HT-29 (cell line): ENCODE data around the gene TBX19. TPM values are rescaled to one million over a fixed set of nuclear protein-coding genes. Genes with fewer than 3 reads are reported as not detected.

Experiments
- DNase-seq: peaks from one replicate; pipeline ENCODE4 v3.0.0-alpha.2; 2015; ENCODE audit warnings: low spot score
- total RNA-seq: library from RNA; depleted of rRNA; stranded (reverse); fragments of >200 nt; shearing (Covaris generic); gene quantifications from 2 replicates; pipeline ENCODE4 v1.2.3, GENCODE V29; 2014

The TBX19 gene
- total RNA-seq, 1 experiment from 2014 or later = 1.4 TPM

DNA sequence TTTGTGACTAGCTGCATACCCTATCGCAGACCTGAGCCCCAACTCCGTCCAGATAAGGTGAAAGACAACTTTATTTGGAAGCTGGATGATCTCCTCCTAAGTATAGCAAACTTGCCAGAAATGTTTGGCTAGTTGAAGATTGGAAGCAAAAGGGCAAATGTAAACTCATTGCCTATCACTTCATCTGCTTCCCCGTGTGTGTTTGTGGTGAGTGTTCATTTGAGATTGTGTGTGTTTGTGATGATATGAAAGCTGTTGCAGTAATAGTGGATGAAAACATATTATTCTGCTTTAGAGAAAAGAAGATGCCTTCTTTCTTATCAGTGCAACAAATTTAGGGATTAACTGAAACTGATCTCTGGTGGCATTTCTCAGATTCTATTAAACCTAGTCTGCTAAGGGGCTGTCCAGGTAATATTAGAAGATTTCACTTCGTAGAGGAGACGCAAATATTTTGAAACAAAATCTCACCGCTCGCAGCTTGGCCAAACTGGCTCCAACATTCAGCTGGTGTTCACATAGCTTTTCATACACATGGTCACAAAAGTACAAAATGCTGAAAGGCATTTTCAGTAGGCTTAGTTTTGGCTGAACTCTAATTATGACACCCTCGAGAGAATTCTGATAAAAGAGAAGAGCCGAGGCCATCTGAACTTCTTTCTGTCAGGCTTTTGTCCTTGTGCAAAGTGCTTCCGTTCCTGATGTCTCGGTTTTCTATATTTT lies 1.1 kb downstream of the TBX19 start:
- no peak for DNase-seq

DNA sequence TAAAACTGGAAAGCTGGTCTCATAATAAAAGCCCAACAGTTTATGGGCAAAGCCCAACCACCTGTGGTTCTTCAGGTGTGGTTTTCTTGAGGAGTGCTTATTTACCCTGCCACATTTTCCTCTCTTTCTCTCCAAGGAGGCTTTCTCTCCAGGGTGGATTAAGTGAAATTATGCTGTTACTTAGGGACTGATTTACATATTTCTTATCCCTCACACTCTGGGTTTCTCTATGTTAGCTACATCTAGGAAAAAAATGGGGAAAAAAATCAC lies 4.8 kb downstream of the TBX19 start:
- peak; percentile 56 for DNase-seq

DNA sequence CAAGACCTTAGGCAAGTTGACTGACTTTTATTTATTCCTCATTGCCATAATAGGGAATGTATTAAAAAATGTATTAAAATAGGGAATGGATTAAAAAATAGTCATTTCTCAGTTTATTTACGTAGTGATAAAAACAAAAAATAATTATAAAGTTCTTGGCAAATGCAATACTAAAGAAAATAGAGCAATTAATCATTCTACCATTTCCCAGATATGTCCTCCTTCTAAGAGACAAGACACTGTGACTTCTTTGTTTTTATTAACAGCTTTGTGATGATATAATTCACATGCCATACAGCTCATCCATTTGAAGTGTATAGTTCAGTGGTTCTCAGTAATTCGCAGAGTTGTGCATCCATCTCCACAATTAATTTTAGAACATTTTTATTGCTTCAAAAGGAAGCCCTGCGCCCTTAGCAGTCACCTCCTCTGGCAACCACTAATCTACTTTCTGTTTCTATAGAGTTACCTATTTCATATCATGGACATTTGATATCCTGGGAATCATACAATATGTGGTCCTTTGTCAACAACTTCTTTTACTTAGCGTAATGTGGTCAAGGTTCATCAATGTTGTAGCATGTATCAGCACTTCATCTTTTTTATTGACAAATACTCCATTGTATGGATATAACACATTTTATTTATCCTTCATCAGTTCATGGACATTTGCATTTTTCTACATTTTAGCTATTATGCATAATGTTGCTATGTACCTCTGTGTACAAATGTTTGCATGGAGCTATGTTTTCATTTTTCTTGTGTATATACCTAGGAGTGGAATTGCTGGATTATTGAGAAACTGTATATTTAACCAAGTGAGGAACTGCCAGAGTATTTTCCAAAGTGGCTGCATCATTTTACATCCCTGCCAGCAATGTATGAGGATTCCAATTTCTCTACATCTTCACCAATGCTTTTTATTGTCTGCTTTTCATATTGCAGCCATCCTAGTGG lies 5.6 kb downstream of the TBX19 start:
- no peak for DNase-seq

DNA sequence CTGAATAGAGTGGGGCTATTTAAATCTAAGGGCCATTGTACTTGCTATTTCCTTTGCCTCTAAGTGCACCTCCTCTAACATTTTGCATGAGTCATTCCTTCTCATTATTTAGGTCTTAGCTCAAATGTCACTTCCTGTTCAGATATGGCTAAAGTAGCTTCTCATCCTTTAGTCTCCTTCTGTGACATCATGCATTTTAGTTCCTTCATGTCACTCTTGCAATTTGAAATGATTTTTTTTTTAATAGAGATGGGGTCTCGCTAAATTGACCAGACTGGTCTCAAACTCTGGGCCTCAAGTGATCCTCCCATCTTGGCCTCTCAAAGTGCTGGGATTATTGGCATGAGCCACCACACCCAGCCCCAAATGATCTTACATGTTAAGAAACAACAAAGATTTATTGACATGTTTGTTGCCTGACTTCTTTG lies 6.6 kb downstream of the TBX19 start:
- peak; percentile 10 for DNase-seq

DNA sequence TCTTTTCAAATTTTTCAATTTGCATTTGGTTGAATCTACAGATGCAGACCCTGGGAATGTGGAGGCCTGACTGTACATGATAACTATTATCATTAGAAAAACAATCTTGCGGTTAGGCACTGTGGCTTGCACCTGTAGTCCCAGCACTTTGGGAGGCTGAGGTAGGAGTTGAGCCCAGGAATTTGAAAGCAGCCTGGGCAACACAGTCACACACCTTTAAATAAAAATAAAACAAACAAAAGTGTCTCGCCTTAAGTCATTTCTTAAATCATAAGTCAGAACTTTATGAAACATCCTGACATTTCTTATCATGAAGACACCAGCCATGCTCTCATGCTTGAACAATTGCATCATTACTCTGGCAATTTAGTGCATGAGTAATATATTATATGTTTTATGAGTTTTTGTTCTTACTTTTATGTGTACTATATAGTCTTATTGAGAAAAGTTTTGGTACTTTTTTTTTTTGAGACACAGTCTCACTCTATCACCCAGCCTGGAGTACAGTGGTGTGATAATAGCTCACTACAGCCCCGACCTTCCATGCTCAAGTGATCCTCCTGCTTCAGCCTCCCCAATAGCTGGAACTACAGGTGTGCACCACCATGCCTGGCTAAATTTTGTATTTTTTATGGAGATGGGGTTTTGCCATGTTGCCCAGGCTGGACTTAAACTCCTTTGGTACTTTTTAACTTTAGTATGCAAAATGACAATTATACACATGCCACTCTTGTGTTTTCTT lies 7.8 kb downstream of the TBX19 start:
- DNase-seq = no peak

DNA sequence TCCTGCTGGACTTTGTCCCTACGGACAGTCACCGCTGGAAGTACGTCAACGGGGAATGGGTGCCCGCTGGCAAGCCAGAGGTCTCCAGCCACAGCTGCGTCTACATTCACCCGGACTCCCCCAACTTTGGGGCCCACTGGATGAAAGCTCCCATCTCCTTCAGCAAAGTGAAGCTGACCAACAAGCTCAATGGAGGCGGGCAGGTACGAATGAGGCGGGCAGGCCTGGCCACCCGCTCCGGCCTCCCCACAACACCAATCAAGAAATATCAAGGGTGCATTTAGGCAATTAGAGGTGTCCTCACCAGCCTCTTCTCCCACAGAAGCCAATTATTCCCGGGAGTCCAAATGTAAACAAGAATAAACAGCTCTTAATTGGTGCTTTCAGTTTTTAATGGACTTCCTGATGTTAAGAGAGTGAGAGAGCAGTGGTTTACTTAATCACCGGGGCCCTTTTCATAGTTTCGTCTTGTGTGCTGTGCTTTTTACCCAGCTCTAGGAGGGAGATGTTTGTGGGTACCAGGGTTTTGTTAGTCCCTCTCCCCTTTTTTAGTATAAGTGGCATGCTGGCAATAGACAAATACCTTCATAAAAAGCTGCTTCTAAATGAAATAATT lies 10.7 kb downstream of the TBX19 start:
- no peak for DNase-seq

DNA sequence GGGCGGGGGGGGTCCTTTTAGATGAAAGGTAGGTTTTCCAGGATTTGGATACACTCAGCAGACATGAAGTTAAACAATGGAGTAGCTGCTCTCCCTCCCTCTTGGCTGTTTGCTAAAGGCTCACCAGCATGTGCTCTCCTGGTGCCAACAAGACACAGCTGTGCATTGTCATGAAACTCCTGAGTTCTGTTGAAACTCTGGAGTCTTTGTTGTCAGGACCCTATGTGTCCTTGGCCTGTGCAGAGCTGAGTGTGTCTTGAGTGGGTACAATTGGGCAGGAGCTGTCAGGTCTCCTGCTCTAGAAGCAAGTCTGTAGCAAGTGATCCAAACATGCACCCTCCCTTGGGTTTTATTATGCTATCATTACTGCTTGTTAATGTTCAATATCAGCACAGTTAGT lies 12.7 kb downstream of the TBX19 start:
- DNase-seq = no peak

DNA sequence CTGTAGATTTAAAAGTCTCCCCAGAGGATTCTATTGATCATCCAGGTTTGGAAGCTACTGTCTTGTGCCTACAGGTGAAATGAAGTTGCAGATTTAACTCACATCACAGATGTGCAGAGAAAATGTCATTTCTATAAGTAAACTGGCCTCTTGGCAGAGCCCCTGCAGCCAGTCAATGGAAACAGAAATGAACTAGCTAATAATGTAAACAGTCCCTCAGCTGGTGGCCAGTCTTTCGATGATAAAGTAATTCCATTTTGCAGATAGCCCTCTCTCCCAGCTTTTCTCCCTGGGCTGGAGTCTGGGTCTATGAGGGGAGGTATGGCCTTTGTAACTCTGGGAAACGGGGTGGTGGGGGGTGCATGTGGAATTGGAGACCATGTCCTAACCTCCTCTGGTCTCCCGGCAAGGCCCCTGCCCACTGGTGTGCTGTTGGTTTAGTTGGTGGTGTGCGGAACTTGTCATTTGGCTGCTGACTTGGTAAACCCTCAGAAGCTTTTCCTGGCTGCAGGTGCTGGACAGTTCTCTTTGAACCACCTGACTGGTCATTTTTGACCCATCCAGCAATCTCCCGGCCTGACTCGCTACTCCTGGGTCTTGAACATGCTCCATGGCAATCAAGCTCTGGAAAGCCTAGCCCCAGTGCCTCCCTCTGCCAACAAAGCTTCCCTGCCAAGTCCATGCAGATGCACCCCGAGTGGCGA lies 14.9 kb downstream of the TBX19 start:
- DNase-seq = no peak

DNA sequence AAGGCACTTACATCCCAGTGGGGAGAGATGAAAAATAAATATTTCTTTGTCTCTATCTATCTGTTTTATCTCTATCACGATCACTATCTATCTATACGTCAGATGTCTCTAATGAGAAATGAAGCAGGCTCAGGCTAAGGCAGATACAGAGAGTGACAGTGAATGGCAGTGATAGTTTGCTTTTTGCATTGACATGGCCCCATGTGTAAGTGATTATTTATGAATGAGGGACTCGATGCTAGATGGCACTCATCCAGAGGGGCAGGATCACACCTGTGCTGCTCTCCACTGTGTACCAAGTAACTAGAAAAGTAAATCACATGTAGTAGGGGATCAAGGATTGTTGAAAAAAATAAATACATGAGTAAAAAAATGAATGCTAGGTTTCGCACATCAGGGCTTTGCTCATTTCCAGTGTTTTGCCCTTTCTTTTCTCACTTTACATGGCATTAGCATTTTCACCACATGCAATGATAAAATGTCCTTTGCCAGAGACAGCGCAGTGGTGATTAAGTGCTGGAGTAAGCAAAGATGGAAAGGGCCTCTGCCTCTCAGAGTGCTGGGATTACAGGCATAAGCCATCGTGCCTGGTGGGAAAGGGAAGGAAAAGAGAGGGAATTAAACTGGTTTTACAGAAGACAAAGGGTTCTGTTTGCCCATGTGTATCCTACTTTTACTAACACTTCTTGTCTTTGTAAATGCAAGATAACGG lies 16.5 kb downstream of the TBX19 start:
- DNase-seq = no peak

DNA sequence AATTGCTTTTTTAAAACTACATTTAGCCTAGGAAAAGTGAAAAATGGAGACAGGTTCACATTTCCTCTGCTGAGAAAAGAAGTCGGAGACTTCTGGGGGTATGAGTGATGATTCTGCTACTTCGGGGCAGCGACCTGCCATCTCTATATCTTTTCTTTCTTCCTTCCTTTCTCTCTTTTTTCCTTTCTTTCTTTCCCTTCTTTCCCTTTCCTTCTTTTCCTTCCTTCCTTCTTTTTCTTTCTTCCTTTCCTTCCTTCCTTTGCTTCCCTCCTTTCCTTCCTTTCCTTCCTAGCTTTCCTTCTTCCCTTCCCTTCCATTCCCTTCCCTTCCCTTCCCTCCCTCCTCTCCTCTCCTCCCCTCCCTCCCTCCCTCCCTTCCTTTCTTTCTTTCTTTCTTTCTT lies 17.8 kb downstream of the TBX19 start:
- no peak for DNase-seq

DNA sequence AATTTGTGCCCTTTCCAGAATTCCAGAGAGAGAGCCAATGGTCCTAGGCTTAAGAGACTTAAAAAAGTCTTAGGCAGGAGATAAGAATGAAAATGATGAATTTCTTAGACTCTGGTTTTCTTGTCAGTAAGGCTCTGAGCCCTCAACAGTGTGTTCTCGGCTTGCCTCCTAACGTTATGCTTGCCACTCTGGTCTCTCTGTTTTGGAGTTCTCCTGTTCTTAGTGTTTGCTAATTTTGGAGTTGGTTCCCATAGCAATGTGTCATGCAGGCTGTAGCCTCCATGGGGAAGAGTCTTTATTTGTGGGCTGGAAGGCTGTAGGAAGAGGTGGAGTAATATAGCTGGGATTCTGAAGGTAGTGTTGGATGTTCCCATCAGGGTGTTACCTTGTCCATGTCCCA lies 19.9 kb downstream of the TBX19 start:
- DNase-seq = no peak

DNA sequence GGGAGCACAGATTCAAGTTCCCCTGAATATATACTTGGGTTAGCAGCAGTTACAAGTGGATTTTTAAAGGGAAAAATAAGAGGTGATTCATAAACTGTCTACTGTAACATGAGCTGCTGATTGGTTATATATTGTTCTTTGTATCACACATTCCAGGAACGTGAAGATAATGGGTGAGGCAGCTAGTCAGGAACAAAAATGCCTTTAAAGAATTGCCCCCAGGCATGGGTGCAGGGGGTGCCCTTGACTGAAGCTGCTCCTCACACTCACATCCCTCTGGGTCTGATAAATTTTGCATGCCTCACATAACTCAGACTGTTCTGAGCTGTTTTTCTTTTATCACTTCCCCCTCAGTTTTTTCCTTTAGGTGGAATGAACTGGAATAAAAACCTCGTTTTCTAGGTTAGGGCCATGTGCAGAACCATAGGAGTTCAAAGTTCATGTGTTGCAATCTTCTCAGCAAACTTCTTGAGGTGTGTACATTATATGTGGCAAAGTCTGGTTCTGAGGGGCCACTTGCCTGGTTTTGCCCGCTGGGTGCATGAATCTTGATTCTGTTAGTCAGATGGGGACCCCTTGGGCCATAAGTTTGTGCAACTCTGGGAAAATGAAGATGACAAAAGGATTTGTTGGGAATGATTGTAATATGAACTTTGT lies 21.1 kb downstream of the TBX19 start:
- peak; percentile 37 for DNase-seq

DNA sequence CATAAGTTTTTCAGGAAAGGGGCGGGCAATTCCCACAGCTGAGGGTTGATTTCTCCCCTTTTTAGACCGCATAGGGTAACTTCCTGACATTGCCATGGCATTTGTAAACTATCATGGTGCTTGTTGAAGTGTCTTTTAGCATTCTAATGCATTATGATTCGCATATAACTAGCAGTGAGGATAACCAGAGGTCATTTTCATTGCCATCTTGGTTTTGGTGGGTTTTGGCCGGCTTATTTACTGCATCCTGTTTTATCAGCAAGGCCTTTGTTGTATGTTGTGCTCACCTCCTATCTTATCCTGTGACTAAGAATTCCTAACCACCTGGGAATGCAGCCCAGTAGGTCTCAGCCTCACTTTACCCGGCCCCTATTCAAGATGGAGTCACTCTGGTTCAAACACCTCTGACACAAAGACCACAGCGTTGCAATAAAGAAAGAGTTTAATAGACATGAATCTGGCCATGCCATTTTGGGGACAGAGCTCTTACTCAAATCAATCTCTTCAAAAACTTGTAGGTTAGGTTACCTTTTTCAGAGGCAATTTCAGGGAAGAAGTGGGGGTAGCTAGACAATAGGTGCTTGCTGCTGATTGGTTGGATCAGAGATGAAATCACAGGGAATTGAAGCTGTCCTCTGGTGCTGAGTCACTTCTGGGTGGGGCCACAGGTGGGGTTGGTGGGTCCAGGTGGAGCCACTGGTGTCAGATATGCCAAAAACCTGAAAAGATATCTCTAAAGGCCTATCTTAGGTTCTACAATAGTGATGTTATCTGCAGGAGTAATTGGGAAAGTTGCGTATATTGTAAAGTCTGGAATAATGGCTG lies 23.3 kb downstream of the TBX19 start:
- DNase-seq = no peak

DNA sequence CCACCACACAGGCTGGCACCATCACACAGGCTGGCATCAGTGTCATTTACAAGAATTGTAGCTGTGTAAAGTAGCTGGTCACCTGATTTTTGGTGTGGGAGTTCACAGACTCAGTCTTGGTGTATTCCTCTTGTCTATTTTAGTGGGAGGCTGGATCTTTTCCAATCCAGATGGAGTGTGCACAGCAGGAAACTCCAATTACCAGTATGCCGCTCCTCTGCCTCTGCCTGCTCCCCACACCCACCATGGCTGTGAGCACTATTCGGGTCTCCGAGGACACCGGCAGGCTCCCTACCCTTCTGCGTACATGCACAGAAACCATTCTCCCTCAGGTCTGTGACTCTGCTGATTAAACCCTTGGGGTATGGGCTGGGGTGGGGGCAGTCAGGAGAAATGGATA lies 24.2 kb downstream of the TBX19 start:
- DNase-seq = no peak

DNA sequence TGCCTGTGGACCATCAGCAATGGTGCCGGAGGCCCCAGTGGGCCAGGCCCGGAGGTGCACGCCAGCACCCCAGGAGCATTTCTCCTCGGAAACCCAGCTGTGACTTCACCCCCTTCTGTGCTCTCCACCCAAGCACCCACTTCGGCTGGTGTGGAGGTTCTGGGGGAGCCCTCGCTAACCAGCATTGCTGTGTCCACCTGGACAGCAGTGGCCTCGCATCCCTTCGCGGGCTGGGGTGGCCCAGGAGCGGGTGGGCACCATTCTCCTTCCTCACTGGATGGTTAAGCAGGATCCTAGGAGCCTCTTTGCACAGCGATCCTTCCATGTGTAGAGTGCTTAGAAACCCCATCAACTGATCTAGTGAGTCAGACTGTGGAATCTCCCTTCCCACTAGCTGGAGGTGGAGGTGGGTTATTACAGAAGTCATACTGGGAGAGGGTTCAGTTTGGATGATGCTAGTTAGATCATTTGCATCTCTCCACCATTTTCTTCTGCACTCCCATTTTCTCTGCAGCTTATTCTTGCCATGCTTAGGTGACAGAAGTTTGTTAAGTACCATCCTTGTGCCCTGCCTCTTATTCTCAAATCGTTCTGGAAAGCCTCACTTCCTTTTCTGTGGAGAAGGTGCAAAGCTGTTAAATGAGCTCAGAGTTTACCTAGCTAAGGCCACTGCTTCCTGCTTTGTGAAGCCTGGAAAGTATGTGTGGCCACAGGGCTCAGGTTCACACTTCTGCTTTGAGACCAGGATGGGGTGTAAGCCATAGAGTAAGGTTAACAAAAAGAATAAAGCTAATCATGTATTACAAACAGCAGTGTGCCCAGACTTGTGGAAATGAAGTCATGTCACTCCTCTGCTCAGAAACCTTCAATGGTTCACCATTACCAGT lies 32.3 kb downstream of the TBX19 start:
- no peak for DNase-seq

DNA sequence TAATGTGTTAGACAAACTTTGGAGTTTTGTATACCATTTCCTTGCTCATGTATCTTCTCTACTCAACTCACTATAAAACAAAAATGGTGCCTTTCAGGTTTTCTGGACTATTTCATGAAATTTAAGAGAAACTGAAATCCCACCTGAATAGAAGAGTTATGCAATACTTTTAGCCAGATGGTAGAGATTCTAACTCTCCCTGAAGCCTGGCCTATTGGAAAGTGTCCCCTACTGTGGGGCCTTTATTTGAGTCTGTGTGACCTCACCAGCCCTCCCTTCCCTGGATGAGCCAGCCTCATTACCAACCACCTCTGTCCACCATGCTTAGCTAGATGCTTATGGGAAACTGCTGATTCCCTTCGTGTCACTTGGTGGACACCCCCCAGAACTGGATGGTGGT lies 35.5 kb downstream of the TBX19 start:
- DNase-seq = no peak

DNA sequence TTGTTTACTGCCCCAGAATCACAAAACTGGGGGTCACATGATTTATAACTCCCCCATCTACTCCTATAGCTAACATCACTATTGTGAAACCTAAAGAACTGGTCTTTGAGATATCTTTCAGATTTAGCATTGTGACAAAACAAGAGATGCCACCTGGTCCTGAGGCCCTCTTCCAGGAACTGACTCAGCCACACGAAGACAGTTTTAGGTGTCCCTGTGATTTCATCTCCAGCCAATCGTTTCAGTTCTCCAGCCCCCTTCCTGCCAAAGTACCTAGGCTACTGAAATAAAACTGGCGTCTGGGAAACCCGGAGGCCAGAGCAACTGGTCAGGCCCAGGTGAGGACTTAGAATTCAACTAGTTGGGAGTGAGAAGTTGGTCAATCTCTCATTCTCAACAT lies 36.6 kb downstream of the TBX19 start:
- no peak for DNase-seq

DNA sequence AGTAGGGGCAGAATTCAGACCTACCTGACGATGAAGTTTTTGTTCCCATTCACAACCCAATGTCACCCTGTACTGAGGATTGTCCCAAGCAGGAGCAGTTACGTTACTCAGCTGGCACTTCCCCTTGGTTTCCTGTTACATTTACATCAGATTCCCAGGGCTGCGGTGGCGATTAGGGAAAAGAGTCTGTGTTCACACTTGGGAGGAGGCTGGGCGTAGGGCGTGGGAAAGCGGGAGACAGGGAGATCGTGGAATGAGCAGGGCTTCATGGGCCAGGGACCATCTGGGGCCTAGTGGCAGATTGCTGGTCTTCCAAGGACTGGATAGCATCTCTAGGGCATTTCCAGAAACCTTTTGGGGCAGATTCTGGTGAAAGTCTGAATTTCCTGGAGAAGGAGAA lies 39.0 kb downstream of the TBX19 start:
- DNase-seq = no peak
